GM21360 (cell line): ENCODE data around the gene DNMT3L.
"Not testable (repeated sequence)": the region's sequence is repeated elsewhere in the genome, so short reads cannot be mapped to it uniquely, and the experiment has no call there.

Experiments
- ATAC-seq: cut with Tn5 transposase; IDR thresholded peaks from one replicate; pipeline ENCODE4 v1.9.1; 2021; ENCODE audit warnings: mild to moderate bottlenecking, moderate library complexity; ENCODE audit not compliant: unreplicated experiment

The DNMT3L gene

DNA sequence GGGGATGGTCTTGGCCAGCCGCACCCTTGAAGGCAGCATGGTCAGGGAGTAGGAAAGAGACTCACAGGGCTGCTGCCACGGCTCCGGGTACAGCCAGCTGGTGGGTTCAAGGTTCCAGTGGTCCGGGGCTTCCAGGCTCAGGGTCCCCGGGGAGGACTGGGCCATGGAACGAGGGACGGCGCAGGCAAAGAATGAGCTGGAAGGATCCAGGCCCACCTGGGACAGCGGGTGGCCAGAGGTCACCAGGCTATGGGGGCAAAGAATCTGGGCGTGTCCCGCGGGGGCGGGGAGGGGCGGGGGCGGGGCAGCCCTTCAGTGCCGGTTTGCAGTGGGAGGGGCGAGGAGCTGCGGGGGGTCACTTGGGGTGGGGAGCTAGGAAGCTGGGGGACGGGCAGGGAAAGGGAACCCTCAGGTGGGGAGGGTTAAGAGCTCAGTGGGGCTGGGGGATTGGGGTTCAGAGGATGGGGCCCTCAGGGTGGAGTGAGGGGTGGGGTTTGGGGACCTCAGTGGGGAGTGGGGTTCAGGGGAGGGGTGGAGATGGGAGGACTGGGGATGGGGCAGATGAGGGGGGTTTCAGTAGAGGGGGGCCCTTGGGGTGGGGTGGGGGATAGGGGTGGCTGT, at the start of gene DNMT3L:
TSS of gene DNMT3L (minus strand) at position 223 of the 621 bp plus-strand sequence. CDS start 638 bp downstream, outside the sequence.
- ATAC-seq = no peak

GRCh38 chr21:44310628-44311507, 49.2 kb upstream of the DNMT3L start:
- ATAC-seq = no peak

- no peak for ATAC-seq
Measured at GRCh38 chr21:44306936-44307704, 45.4 kb upstream of the DNMT3L start.

DNA sequence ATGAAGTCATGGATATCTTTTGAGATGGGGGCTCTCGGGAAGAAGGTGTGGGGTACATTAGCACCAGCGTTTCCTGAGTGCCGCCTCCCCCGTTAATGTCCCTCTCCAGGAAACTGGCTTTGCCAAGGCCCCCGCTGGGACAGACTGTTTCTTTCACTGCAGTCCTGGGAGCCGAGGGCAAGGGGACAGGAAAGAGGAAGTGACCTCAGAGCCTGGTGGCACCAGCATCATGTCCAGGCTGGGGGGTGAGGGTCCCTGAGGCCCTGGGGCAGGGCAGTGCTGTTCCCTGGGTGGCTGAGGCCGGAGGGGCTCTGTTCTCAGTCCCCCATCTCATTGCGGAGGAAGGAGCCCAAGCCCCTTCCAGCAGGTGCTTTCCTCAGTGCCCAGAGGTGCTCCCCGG, 44.0 kb upstream of the DNMT3L start:
- no peak for ATAC-seq

DNA sequence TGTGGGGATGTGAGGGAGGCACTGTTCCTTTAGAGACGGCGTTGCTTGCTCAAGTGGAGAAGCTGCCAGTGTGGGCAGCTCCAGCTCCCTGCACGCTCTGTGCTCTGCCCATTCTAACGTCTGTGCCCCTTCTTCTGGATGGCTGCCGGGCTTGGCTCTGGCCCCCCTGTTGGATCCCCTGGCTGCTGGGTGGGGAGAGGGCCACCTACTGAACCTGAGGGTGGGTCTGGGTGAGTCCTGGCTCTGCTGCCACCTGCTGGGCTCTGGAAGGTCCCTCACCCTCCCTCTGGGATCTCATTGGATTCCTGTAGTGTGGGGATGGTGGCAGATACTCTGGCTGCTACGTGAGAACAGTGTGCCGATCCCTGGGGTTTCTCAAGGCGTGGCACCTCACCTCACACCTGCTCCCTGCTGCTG, 43.2 kb upstream of the DNMT3L start:
- no peak for ATAC-seq

DNA sequence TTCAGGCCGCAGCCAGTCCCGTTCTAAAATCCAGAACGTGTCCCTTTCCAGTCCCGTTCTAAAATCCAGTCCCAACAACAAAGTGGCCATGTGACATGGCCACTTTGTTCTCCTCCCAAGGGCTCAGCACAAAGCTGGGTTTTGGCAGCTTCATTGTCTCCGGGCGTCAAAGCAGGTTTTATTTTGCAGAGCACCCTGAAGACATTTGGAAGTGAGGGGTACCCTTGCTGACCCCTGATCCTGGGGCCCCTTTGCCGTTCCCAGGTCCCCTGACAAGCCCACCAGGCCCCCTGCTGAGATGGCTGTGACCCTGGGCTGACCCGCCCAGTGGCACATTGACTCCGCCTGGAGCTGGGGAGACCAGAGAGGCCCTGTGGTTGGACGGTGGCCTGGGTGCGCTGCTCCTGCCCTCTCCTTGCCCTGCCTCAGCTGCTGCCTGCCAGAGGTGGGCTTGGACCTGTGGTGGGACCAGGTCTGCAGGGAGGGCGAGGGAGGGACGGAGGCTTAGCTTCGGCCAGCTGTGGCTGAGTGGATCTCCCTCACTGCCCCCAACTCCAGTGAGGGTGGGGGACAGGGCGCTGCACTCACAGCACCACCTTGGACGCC, 42.4 kb upstream of the DNMT3L start:
- ATAC-seq = no peak

- ATAC-seq = no peak
Measured at GRCh38 chr21:44303490-44303981, 41.8 kb upstream of the DNMT3L start.

DNA sequence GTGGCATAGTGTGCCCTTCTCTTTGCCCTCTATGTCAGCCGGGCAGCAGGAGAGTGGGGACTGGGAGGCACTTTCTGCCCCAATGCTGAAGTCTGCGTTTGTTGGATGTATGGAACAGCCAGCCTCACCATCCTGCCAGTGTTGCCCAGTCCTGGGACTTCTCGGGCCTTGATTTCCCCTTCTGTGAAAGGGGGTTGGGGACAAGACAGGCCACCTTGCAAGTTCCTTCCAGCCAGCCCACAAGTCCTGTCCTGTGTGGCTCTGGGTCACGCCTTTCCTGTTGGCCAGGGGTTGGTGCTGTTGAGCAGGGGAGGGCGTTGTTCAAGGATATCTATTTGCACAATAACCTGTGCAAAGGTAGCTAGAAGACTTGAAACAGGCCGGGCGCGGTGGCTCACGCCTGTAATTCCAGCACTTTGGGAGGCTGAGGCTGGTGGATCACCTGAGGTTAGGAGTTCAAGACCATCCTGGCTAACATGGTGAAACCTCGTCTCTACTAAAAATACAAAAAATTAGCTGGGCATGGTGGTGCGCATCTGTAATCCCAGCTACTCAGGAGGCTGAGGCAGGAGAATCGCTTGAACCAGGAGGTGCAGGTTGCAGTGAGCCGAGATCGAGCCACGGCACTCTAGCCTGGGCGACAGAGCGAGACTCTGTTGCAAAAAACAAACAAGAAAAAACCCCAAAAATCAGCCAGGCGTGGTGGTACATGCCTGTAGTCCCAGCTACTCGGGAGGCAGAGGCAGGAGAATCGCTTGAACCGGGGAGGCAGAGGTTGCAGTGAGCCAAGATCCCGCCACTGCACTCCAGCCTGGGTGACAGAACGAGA, 41.1 kb upstream of the DNMT3L start:
- ATAC-seq = not testable (repeated sequence)

GRCh38 chr21:44301961-44302406, 40.3 kb upstream of the DNMT3L start:
- ATAC-seq = no peak

- ATAC-seq = no peak
Measured at GRCh38 chr21:44301141-44301540, 39.4 kb upstream of the DNMT3L start.

DNA sequence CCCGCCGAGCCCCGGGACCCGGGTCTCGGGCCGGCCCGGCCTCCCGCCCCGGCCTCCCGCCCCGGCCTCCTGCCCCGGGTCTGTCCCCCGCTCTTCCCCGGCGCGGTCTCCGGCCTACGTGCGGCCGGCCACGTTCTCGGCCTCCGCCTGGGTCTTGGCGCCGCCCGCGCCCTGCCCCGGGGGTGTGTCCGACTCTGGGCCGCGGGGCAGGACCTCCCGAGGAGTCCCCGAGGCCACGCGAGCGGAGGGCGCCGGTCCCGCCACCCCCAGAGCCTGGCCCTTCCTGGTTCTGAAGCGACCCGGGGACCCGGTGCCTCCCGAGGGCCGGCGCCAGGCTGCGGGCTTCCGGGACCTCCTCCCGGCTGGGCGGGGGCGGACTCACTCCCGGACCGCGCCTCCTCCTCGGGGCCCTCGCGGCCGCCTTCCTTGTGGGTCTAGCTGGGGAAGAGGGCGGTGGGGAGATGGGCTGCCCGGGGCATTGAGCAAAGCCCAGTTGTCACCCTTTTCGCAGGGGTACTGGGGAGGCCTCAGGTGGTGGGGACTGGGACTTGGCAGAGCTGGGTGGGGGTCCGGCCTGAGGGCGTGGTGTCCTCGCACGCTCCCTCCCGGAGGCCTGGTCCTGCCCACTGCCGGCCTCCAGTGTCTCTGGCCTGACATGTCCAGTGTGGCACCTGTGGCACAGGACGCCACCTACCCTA, 38.7 kb upstream of the DNMT3L start:
- peak; percentile 32 for ATAC-seq

- peak; percentile 35 for ATAC-seq
Measured at GRCh38 chr21:44299458-44300261, 38.0 kb upstream of the DNMT3L start, which contains the start of gene PFKL. Gene PFKL (plus strand): TSS chr21:44300053. CDS start chr21:44300106, 53 bp downstream.

- no peak for ATAC-seq
Measured at GRCh38 chr21:44299085-44299457, 37.4 kb upstream of the DNMT3L start.

DNA sequence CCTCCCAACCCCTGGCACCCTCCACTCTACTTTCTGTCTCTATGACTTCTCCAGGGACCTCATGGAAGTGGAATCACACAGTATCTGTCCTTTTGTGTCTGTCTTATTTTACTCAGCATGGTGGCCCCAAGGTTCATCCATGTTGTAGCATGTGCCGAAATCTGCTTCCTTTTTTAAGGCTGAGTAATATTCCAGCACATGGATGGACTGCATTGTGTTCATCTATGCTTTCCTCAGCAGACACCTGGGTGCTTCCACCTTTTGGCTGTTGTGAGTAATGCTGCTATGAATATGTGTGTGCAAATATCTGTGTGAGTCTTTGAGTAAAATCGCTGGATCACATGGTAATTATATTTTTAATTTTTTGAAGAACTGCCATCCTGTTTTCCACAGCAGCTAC, 36.6 kb upstream of the DNMT3L start:
- no peak for ATAC-seq

GRCh38 chr21:44297525-44298290, 36.0 kb upstream of the DNMT3L start:
- ATAC-seq = no peak

- ATAC-seq = no peak
Measured at GRCh38 chr21:44296916-44297315, 35.2 kb upstream of the DNMT3L start.

DNA sequence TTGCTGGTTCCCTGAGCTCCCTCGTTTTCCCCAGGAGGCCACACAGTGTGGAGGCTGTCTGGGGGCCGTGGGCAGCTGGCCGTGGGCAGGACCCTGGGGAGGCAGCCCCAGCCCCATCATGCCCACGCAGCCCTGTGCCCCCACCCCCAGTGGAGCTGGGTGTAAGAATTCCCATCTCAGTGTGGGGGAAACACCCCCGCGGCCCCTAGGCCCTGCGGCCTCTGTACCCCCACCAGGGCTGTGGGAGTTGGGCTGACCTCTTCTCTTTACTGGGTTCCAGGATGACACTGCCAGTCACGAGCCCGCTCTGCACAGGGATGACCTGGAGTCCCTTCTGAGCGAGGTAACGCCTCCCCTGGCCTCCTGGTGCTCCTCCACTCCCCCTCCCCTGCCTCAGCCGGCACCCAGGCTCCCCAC, 34.4 kb upstream of the DNMT3L start:
- ATAC-seq = no peak

DNA sequence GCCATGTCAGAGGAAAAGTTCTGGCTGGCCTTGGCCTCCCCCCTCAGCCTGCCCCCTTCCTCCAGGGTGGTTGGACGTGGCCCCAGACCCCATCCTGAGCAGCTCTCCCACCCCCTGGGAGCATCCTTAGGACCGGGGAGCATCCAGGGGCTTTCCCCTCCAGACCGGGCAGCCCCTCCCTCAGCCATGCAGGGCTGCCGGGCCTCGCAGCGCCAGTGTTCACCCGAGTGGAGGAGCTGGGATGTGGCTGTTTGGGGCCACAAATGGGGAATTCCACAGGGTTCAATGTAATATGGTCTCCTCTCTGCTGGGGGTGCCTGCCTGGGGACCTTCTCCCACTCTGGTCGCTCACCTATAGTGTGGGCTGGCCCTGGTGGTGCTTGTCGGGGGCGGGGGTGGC, 33.9 kb upstream of the DNMT3L start:
- ATAC-seq = no peak
